ENCODE results near the gene CNTN6. TPM values are rescaled to one million over a fixed set of nuclear protein-coding genes. Genes with fewer than 3 reads are reported as not detected.

The CNTN6 gene
- total and polyA plus RNA-seq, 10 donors: 0.07 to 0.35 TPM; not detected in 8

GRCh38 chr3:1092061-1092460 lies 763 bp upstream of the CNTN6 start:
- Histone ChIP-seq H3K4me3 (no peak overlapping the region), H3K9me3 (no peaks in the 10 kb centered on the region), H3K27ac (no peak overlapping the region), H3K4me1 (no peaks in the 10 kb centered on the region), H3K27me3 (replicated peaks in 1 of 7) (no peaks in the 10 kb centered on the region), H3K36me3 (no peaks in the 10 kb centered on the region)
- DNase-seq: no peak
- intact Hi-C loops (cut with DNase I; ENCODE audit: low total_unique reads): loop anchor here (10.0 kb wide), 1 partner anchor 163 kb away; no protein-coding TSS in a partner anchor
- no peak for TF ChIP-seq CTCF (IDR thresholded peaks at IDR 0.05 in 8 of 11, conservative IDR thresholded peaks at IDR 0.05 in 3 of 11)
- no peak for TF ChIP-seq POLR2A (IDR thresholded peaks at IDR 0.05)
- no peak for TF ChIP-seq POLR2AphosphoS5 (IDR thresholded peaks at IDR 0.05)
- 62 to 73% (median 67%) methylated on average over 2 of the region's 2 CpGs for WGBS, 5 donors

- H3K4me3 ChIP-seq: no peak overlapping the region
- no peaks in the 10 kb centered on the region for H3K27me3 ChIP-seq (replicated peaks in 1 of 7)
- H3K4me1 ChIP-seq: no peaks in the 10 kb centered on the region
- WGBS, 5 donors: 78 to 91% (median 86%) methylated on average over 6 of the region's 6 CpGs
- no peak for TF ChIP-seq POLR2A (IDR thresholded peaks at IDR 0.05)
- no peak for TF ChIP-seq CTCF (IDR thresholded peaks at IDR 0.05 in 8 of 11, conservative IDR thresholded peaks at IDR 0.05 in 3 of 11)
- no peak for TF ChIP-seq POLR2AphosphoS5 (IDR thresholded peaks at IDR 0.05)
- DNase-seq: no peak
- no peaks in the 10 kb centered on the region for H3K36me3 ChIP-seq
- no peak overlapping the region for H3K27ac ChIP-seq
- intact Hi-C loops (cut with DNase I; ENCODE audit: low total_unique reads): loop anchor here (10.0 kb wide), 1 partner anchor 162 kb away; no protein-coding TSS in a partner anchor
- H3K9me3 ChIP-seq: no peaks in the 10 kb centered on the region
Observed at GRCh38 chr3:1093217-1093616, 393 bp downstream of the CNTN6 start.

- intact Hi-C loops (cut with DNase I; ENCODE audit: low total_unique reads): no loop called here
Observed at GRCh38 chr3:1103525-1103924, 10.7 kb downstream of the CNTN6 start.

More at GRCh38 chr3:1103525-1103924, 10.7 kb downstream of the CNTN6 start:
- Histone ChIP-seq H3K27me3 (replicated peaks in 1 of 7) (no peaks in the 10 kb centered on the region), H3K36me3 (no peaks in the 10 kb centered on the region), H3K4me1 (no peaks in the 10 kb centered on the region), H3K27ac (no peak overlapping the region), H3K4me3 (no peak overlapping the region), H3K9me3 (peaks cover 0 to 22% (median 0%) of the 10 kb centered on the region in 8 donors)
- DNase-seq: no peak
- 58 to 71% (median 62%) methylated on average over 6 of the region's 6 CpGs for WGBS, 5 donors
- TF ChIP-seq CTCF (IDR thresholded peaks at IDR 0.05 in 8 of 11, conservative IDR thresholded peaks at IDR 0.05 in 3 of 11): no peak
- no peak for TF ChIP-seq POLR2A (IDR thresholded peaks at IDR 0.05)
- TF ChIP-seq POLR2AphosphoS5 (IDR thresholded peaks at IDR 0.05): no peak

Measured in spleen (tissue), 11 donors.